A673 (cell line): Measurements from ENCODE around the gene RNFT2. TPM values are rescaled to one million over a fixed set of nuclear protein-coding genes. Genes with fewer than 3 reads are reported as not detected.

ENCODE experiments used
- BruUV-seq: library from RNA; stranded (reverse); fragments of 400-500 nt; replicated peaks from 2 replicates; lab custom pipeline; 2021; lab: Mats Ljungman, UMichigan
- CTCF ChIA-PET: fragments of 300-600 bp; sonication (Branson Sonifier 250); formaldehyde crosslinking; loops from one replicate; lab custom pipeline; 2022; ENCODE audit warnings: antibody characterized with exemption; lab: Charles Lee
- POLR2A ChIA-PET: fragments of 300-600 bp; sonication (Branson Sonifier 250); formaldehyde crosslinking; loops from one replicate; lab custom pipeline; 2022; ENCODE audit warnings: antibody characterized with exemption; ENCODE audit not compliant: low non-redundant PET; lab: Charles Lee
- DNase-seq: peaks from one replicate; pipeline ENCODE4 v3.0.0-alpha.2; 2015; ENCODE audit warnings: low spot score
- H3K27ac ChIP-seq: fragments of 200-600 bp; sonication (generic); 2 replicates; pipeline ENCODE4 v1.5.1; 2016; ENCODE audit warnings: mixed run types, low read depth, mild to moderate bottlenecking, mixed read lengths, antibody characterized with exemption, low read length; ENCODE audit not compliant: poor library complexity, severe bottlenecking
- H3K27me3 ChIP-seq: fragments of 200-600 bp; sonication (generic); replicated peaks from 2 replicates; pipeline ENCODE4 v1.6.1; 2017; ENCODE audit warnings: mixed run types, low read depth, mild to moderate bottlenecking, mixed read lengths, antibody characterized with exemption, low read length; ENCODE audit not compliant: insufficient read depth, poor library complexity
- H3K36me3 ChIP-seq: fragments of 200-600 bp; sonication (generic); 2 replicates; pipeline ENCODE4 v1.6.1; 2016; ENCODE audit warnings: mixed run types, mild to moderate bottlenecking, mixed read lengths, antibody characterized with exemption, low read length; ENCODE audit not compliant: insufficient read depth, poor library complexity, severe bottlenecking
- H3K4me1 ChIP-seq: fragments of 200-600 bp; sonication (generic); 2 replicates; pipeline ENCODE4 v1.6.1; 2017; ENCODE audit warnings: mixed run types, mild to moderate bottlenecking, mixed read lengths, antibody characterized with exemption, low read length; ENCODE audit not compliant: insufficient read depth, poor library complexity, severe bottlenecking
- H3K4me3 ChIP-seq: fragments of 200-600 bp; sonication (generic); 2 replicates; pipeline ENCODE4 v1.5.1; 2016; ENCODE audit warnings: low read depth, mixed run types, mild to moderate bottlenecking, mixed read lengths, low read length; ENCODE audit not compliant: poor library complexity, severe bottlenecking
- H3K9me3 ChIP-seq: fragments of 200-600 bp; sonication (generic); 2 replicates; pipeline ENCODE4 v1.6.1; 2016; ENCODE audit warnings: mixed run types, low read depth, mild to moderate bottlenecking, mixed read lengths, antibody characterized with exemption, low read length; ENCODE audit not compliant: poor library complexity, severe bottlenecking
- CTCF ChIP-seq: fragments of 300-800, 200-600 bp; sonication (generic); conservative IDR thresholded peaks from 2 replicates; pipeline ENCODE4 v1.5.1; 2017; ENCODE audit warnings: low read depth, mild to moderate bottlenecking, antibody characterized with exemption, low read length, moderate library complexity, mixed read lengths
- EZH2 ChIP-seq: fragments of 200-600 bp; sonication (generic); IDR thresholded peaks from 2 replicates; pipeline ENCODE4 v1.6.1; 2017; ENCODE audit warnings: borderline replicate concordance, low read depth, mild to moderate bottlenecking, mixed read lengths, antibody characterized with exemption, low read length; ENCODE audit not compliant: poor library complexity, severe bottlenecking
- intact Hi-C: fragments of 100-400 bp; cut with micrococcal nuclease; formaldehyde crosslinking; loops from one replicate; pipeline ENCODE4 v1.10.0; 2022; ENCODE audit not compliant: unreplicated experiment
- total RNA-seq: library from RNA; stranded (reverse); gene quantifications from 2 replicates; pipeline ENCODE4 v1.2.3, GENCODE V29; 2021

Gene RNFT2
- total RNA-seq, 1 experiment from 2014 or later = 36.4 TPM

GRCh38 chr12:116821291-116821690, 83.2 kb downstream of the RNFT2 start:
- Histone ChIP-seq H3K4me3 (no peak overlapping the region), H3K4me1 (no peaks in the 10 kb centered on the region), H3K27ac (no peak overlapping the region), H3K36me3 (no peaks in the 10 kb centered on the region), H3K9me3 (no peaks in the 10 kb centered on the region), H3K27me3 (no peaks in the 10 kb centered on the region)
- intact Hi-C loops = no loop called here
- ChIA-PET POLR2A (interaction anchor here (0.5 kb wide), 1 partner anchor 15 kb away, joined by 4 read pairs; no protein-coding TSS in a partner anchor), CTCF (no interaction called here)
- TF ChIP-seq EZH2 (no peak), CTCF (no peak)
- no peak for DNase-seq
- BruUV-seq = no TSS peak

DNA sequence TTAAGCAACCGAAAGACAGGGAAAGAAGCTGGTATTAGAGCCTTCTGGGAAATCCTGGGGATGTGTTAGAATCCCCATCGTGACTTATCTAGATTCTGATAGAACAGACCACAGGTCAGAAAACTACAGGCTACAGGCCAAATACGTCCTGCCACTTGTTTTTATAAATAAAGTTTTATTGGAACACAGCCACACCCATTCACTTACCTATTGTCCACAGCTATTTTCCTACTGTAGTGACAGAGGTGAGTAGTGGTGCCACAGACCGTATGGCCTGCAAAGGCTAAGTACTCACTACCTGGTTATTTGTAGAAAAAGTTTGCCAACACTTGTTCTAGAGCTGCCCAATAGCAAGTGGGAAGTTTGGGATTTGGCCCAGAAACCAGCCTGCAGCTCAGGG, 89.3 kb downstream of the RNFT2 start:
- no peak for DNase-seq
- Histone ChIP-seq H3K4me1 (no peaks in the 10 kb centered on the region), H3K36me3 (no peaks in the 10 kb centered on the region), H3K4me3 (no peak overlapping the region), H3K27ac (no peak overlapping the region), H3K27me3 (no peaks in the 10 kb centered on the region), H3K9me3 (no peaks in the 10 kb centered on the region)
- ChIA-PET CTCF (no interaction called here), POLR2A (no interaction called here)
- intact Hi-C loops = no loop called here
- TF ChIP-seq EZH2 (no peak), CTCF (no peak)
- BruUV-seq = no TSS peak

DNA sequence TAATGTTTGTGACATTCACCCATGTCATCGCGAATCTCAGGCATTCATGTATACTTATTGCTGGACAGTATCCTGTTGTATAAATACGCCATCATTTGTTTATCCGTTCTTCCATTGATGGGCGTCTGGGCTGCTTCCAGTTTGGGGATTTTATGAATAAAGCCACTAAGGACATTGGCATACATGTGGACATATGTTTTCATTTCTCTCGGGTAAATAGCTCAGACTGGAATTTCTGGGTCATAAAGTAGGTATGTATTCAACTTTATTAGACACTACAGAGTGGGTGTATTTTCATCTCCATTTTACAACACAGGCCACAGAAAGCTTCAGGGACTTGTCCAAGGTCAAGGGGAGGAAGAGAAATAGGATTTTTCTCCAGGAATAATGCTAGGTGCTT, 94.2 kb downstream of the RNFT2 start:
- Histone ChIP-seq H3K4me3 (no peak overlapping the region), H3K36me3 (no peaks in the 10 kb centered on the region), H3K27ac (no peak overlapping the region), H3K27me3 (no peaks in the 10 kb centered on the region), H3K9me3 (no peaks in the 10 kb centered on the region), H3K4me1 (no peaks in the 10 kb centered on the region)
- BruUV-seq = no TSS peak
- ChIA-PET CTCF (no interaction called here), POLR2A (no interaction called here)
- no peak for DNase-seq
- TF ChIP-seq EZH2 = no peak
- TF ChIP-seq CTCF = no peak
- intact Hi-C loops = no loop called here
